TTC549 (cell line): ENCODE measurements around the gene KLK6.
"Not testable (repeated sequence)": the region's sequence is repeated elsewhere in the genome, so short reads cannot be mapped to it uniquely, and the experiment has no call there.

Experiments used
- FAIRE-seq: peaks from 2 replicates; lab custom pipeline; 2012; peaks lifted over from hg19 to GRCh38; lab: Jason Lieb, UNC

The KLK6 gene

DNA sequence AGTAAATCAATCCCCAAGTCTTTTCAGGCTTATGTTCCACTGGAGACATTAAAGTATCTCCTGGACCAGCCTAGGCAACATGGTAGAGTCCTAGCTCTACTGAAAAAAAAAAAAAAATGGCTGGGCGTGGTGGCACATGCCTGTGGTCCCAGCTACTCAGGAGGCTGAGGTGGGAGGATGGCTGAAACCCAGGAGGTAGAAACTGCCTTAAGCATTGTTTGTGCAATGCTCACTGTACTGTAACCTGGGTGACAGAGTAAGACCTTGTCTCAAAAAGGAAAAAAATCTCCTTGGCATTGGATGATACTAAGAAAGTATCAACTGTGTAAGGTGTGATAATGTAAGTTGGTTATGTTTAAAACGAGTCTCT is 23.3 kb upstream of the KLK6 start:
- FAIRE-seq = no peak

DNA sequence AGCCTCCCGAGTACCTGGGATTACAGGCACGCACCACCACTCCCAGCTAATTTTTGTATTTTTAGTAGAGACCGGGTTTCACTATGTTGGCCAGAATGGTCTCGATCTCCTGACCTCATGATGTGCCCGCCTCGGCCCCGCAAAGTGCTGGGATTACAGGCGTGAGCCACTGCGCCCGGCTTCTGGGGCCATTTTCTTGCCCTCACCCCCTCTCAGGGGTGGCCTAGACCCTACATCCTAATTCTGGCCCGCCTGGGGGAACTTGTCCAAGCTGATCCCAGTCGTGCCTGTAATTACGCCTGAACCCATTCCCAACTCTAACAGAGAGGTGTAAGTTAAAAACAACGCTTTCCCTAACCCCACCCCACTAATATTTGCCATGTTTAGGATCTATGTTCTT is 15.0 kb upstream of the KLK6 start:
- FAIRE-seq = not testable (repeated sequence)

DNA sequence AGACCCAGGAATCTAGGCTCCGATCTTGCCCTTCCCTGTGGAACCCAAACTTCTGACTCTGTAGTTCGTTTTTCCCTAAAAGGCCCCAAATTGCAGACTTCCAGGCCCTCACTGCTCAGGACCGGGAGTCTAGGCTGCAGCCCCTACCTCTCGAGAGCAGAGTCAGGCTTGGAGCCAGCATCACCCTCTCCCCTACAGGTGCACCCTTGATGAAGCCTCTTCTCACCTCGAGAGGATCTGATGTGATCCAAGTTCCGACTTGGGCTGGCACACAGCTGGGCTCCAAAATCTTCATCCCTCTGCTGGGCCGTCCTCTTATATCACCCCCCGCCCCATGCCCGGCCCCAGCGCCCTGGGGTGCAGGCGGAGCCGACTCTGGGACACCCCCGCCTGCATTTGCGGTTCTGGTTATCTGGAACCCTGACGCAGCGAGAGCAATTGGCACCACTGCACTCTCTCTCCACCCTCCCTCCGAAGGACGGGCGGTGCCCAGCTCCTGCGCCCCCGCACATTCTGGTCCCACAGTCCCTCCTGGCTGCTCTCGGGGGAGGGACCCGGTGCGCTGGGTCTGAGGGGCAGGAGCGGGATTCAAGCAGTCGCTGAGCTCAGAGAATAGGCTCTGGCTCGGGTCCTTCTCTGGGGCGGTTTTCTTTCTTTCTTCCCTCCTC is 14.4 kb upstream of the KLK6 start, which contains the start of gene KLK7:
KLK7 (minus strand) TSS at position 293 of the 668 bp plus-strand sequence. CDS start 1,518 bp downstream, outside the sequence.
- FAIRE-seq = no peak

DNA sequence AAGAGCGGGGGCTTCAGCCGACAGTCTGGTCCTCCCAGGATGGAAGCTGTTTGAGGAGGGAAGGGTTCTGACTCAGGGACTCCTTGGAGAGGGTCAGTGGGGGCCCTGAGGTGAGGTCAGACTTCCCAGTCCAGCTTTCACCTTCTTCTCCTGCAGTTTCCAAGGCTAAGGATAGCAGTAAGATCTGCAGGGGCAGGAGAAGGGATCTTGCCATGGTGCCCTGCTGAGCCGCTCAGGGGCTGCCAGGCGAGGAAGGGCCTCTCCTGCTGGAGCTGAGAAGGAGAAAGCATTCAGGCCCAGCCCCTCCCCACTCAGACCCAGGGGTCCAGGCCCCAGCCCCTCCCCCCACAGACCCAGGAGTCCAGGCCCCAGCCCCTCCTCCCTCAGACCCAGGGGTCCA is 12.8 kb upstream of the KLK6 start:
- no peak for FAIRE-seq

DNA sequence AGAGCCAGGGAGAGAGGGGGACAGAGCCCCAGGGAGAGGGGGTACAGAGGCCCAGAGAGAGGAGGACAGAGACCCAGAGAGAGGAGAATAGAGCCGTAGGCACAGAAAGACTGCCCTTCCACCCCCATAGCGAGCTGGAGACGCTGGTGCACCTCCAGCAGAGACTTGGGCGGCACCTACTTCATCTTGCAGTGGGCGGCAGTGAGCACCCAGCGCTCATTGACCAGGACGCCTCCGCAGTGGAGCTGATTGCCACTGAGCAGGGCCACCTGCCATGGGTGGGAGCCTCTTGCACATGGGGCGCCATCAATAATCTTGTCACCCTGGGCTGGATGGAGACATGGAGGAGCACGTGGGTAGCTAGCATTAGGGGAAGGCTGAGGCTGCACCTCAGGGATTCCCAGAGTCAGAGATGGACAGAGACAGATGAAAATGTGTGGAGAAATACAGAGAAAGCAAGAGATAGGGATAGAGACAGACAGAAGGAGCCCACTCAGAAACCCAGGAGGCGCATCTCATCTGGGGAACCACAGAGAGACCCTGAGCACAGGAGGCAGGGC is 12.3 kb upstream of the KLK6 start:
- FAIRE-seq = no peak

DNA sequence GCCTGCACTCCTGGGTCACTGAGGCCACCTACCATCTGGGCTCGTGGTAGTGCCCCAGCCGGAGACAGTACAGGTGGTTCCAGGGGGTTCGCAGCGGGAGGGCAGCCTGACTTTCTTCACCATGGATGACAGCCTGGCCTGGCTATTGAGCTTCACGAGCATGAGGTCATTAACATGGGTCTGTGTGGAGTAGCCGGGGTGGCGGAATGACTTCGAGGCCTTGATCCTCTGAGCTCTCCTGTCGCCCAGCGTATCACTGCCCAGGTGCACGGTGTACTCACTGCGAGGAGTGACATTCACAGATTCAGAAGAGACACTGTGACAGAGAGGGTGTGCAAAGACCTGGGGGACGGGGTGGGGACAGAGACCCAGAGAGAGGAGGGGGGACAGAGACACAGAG is 10.8 kb upstream of the KLK6 start:
- FAIRE-seq = no peak

DNA sequence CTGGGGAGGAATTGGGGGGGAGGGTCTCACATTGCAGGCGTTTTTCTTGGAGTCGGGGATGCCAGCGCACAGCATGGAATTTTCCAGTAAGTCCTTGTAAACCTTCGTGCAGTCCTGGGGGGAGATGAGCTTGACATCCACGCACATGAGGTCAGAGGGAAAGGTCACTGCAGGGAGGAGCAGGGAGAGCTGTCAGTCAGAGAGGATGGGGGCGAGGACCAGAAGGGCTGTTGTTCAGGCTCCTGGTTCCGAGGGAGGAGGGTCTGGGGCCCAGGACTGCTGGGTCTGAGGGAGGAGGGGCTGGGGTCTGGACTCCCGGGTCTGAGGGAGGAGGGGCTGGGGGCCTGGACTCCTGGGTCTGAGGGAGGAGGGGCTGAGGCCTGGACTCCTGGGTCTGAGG is 10.4 kb upstream of the KLK6 start:
- FAIRE-seq = no peak

DNA sequence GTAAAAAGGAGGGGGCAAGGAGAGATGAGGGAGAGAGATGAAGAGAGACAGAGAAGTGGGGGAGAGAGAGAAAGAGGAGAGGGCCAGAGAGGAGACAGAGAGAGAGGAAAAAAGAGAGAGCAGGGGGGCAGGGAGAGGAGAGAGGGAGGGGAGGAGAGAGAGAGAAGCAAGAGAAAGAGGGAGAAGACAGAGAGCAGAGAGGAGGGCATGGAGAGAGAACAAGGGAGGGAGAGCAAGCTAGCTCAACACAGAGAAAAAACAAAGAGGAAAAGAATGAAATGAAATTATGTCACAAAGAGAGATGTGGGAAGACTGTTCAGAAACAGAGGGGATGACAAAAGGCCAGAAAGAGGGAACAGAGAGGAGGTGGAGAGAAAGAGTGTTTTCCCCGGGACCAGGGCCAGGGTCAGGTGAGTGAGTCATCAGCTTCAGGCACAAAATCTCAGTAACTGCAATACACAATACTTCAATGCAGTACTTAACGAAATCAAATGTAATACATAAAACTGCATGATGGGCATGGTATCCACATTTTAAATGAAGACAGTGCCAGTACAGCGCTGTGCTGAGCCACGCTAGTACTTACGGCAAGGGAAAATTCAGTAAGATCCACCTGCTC is 9.5 kb upstream of the KLK6 start:
- FAIRE-seq = no peak

DNA sequence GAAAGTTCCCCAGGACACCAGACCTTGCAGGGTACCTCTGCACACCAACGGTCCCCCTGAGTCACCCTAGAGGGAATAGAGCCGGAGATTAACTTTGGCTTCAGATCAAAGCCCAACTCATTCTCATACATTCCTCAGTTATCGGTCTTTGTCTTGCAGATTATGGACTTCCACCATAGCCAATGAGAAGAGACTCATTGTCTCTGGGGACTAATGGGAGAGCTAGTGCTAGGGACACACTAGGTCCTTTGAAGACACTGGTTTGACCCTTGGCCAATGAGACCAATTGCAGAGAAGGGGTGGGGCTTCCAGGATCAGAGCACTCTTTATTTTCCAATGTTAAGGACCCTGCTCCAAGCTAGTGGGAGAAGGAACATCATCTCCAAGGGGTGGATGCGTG is 8.2 kb upstream of the KLK6 start:
- no peak for FAIRE-seq

DNA sequence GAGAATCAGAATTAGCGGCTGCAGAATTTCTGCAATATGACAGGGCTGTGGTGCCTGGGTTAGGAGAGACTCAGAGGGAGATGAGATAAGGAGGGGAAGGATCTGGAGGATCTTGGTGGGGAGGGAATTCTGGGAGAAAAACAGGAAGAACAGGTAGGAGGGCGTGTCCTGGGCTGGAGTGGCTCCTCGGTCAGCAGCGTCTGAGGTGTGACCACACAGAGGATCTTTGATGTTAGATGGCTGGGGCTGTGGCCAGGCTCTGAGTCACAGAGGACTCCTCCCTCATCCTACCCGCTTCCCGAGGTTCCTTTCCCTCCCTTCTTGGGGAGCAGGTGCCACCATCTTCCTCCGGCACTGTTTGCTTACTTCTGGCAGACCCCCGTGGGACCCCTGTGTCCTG is 6.4 kb upstream of the KLK6 start:
- no peak for FAIRE-seq

DNA sequence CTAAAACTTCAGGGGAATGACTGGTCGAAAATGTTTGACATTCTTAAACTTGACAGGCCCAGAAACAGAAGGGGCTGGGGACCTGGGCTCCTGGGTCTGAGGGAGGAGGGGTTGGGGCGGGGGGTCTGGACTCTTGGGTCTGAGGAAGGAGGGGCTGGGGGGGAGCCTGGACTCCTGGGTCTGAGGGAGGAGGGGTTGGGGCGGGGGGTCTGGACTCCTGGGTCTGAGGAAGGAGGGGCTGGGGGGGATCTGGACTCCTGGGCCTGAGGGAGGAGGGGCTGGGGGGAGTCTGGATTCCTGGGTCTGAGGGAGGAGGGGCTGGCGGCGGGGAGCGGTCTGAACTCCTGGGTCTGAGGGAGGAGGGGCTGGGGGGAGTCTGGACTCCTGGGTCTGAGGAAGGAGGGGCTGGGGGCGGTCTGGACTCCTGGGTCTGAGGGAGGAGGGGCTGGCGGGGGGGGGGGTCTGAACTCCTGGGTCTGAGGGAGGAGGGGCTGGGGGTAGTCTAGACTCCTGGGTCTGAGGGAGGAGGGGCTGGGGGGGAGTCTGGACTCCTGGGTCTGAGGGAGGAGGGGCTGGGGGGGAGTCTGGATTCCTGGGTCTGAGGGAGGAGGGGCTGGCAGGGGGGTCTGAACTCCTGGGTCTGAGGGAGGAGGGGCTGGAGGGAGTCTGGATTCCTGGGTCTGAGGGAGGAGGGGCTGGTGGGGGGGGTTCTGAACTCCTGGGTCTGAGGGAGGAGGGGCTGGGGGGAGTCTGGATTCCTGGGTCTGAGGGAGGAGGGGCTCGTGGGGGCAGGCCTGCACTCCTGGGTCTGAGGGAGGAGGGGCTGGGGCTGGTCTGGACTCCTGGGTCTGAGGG is 5.5 kb upstream of the KLK6 start:
- FAIRE-seq = no peak

DNA sequence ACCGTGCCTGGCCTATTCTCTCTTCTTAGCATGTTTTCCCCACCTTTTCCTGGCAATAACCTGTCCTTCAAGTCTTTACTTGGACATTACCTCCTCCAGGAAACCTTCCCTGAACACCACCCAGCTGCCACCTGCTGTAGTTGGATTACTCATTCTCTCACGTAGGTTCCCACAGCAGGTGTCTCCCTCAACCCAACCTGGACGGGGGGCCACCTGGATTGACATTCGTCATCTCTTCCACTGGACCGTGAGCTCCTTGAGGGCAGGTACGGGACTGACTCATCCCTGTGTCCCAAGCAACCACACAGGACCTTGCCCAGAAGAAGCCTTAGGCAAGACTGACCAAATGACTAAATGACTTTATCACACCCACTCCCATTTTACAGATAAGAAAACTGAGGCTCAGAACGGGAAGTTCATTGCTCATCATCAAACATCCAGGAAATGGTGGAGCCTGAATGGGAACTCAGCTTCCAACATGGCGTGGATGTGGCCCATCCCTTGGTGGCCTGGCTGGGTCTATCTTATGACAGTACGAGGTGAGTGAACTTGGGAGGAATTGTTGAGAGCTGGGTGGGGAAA is 3.5 kb upstream of the KLK6 start:
- FAIRE-seq = no peak

DNA sequence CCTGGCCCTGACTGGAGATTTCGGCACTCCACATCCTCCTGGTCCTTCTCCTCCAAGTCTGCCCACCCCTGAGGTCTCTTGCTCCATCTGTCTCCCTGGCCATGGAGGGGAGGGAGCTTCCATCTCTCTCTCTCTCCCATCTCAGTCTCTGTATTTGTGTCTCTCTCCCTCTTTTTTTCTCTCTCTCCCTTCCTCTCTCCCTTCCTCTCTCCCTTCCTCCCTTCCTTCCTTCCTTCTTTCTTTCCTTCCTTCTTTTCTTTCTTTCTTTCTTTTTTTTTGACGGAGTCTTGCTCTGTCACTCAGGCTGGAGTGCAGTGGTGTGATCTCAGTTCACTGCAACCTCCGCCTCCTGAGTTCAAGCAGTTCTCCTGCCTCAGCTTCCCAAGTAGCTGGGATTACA is 419 bp upstream of the KLK6 start:
- FAIRE-seq = not testable (repeated sequence)

DNA sequence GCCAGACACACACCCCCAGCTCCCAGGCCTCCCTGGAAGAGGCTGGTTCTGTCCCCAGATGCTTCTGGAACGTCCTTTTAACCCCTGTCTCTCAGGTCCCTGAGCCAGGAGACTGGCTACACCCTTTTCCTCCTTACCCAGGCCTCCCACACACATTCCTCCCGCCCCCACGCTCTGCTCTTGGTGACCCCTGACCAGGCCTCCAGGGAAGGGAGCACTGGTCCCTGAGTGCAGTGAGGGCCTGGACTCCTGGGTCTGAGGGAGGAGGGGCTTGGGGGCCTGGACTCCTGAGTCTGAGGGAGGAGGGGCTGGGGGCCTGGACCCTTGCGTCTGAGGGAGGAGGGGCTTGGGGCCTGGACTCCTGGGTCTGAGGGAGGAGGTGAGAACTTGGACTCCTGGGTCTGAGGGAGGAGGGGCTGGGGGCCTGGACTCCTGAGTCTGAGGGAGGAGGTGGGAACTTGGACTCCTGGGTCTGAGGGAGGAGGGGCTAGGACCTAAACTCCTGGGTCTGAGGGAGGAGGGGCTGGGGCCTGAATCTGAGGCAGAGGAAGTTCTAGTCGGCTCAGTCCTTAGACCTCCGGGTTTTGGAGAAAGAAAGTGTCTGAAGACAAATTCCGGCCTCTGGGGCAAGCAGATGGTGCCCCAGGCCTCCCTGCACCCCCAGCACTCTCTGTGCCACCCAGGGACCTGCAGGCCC is 527 bp downstream of the KLK6 start:
- FAIRE-seq = no peak

DNA sequence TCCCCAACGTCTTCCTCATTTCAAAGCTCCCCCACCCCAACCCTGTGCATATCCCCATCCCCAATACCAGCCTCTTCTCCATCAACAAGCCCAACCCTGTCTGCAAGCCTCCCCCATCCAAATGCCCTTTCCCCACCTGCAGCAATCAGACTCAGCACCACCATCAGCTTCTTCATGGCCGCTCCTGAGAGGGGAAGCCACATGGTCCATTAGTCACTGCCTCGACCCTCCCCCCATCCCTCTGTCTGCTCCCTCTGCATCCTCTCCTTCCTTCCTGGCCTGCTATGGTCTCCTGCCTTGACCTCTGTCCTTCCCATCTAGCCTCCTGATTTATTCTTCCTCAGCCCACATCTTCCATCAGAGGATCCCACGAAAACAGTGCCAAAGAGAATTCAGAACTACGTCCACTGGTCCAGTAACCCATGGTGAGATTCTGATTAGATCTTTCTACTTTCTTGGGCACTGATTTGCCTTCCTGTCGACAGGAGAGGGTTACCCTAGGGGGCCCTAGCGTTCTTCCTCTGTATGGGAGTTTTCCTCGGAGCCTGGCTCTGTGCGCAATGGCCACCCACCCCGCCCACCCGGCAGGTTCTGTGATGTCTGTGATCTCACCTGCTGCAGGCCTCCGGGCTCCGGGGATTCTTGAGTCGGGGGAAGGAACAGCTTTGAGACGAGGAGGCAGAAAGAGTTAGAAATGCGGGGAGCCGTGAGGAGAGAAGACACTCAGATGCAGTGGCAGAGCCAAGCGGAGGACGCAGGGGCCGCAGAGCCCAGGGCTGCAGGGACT is 1.3 kb downstream of the KLK6 start:
- FAIRE-seq = no peak

DNA sequence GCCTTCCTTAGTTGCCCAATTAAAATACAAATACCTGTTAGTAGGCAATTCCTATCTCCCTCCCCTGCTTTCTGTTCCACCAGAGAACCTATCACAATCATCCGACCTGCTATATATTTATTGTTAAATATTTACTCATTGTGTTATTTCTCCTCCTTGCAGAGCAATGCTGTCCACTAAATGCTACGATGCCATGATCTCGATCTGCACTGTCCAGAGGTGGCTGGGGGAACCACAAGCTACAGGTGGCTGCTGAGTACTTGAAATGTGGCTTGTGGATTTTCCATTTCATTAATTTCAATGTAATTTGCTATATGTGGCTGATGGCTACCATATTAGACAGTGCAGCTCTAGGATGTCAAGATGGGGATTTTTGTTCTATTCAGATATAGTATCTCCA is 5.1 kb downstream of the KLK6 start:
- FAIRE-seq = no peak

DNA sequence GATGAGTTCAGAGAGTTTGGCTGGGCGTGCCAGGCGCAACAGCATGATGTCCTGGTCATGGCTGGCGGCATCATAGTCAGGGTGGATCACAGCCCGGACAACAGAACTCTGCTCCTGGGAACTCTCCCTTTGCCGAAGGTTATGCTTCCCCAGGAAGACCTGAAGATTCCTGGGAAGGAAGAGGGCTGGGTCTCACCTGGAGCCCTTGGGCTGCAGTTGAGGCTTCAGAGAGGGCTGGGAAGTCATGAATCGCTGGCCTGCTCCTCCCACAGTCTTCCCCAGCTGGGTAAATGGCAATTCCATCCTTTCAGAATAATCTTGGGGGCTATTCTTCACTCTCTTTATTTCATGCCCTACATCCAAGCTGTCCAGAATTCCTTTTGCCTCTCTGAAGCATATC is 6.0 kb downstream of the KLK6 start:
- no peak for FAIRE-seq

DNA sequence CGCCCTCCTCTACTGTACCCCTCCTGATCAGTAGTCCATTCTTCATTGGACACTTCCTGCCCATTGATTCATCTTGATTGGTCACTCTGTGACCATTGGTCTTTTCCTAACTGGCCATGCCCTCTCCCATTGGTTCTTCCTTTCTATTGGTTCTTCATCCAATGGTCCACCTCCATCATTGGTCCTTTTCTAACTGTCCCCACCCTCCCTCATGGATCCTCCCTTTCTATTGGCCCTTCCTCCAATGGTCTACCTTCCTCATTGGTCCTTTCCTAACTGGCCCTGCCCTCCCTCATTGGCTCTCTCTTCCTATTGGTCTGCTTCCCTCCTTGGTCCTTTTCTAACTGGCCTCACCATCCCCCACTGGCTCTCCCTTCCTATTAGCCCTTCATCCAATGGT is 7.1 kb downstream of the KLK6 start:
- no peak for FAIRE-seq

DNA sequence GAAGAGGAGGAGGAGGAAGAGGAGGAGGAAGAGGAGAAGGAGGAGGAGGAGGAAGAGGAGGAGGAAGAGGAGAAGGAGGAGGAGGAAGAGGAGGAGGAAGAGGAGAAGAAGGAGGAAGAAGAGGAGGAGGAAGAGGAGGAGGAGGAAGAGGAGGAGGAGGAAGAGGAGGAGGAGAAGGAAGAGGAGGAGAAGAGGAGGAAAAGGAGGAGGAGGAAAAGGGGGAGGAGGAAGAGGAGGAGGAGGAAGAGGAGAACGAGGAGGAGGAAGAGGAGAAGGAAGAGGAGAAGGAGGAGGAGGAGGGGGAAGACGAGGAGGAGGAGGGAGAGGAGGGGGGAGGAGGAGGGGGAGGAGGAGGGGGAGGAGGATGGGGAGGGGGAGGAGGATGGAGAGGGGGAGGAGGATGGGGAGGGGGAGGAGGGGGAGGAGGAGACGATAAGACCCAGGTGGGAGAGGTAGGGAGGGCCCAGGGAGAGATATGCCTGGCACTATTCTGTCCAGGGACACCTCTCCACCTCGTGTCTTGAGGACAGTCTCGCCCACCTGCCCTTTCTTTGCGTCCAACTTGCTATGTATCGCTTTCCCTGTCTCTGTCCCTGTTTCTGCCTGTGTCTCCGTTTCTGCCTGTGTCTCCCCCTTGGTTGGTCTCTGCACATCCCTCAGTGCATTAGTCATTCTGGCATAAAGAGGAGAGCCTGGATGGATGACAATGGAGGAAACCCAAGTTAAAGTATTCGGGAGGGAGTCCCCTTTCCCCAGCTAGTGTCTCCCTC is 9.5 kb downstream of the KLK6 start:
- FAIRE-seq = no peak

DNA sequence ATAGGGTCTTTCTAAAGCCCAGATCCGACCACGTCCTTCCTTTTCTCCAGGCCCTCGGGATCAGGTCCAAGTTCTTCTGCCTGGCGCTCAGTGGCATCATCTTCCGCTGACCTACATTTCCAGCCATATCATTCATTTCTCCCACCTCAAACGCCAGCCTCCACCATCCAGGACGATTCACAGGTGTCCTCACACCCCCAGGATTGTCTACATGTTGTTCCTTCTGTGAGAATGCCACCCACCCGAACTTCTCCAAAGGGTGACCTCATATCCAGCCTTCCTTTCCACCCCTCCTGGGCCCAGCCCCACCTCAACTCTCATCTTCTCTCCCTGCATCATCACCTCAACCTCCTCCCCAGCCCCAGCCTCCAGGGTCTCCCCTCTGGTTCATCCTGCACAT is 11.8 kb downstream of the KLK6 start:
- no peak for FAIRE-seq

DNA sequence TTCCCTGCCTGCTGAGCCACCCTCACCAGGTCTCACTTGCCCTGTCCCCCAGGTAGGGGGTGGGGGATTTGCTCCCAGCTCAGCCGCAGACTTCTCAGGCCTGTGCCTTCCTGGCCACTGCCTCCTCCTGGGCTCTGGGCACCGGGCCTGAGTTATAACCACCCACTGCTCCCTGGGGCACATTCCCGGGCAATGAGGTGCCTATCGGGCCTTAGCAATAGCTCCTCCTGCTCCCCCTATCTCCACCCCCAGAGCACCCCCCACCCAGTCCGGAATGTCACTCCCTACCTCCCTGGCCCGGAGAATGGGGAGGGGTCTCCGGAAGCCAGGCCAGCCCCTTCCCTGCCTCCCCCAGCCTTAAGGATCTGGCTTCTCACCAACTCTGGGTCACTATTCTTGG is 16.5 kb downstream of the KLK6 start, which contains the start of gene KLK5:
KLK5 (minus strand) TSS at position 129 of the 400 bp plus-strand sequence. CDS start 381 bp downstream, outside the sequence.
- FAIRE-seq = no peak
